Measurements from ENCODE around the gene LCN1. TPM values are rescaled to one million over a fixed set of nuclear protein-coding genes. Genes with fewer than 3 reads are reported as not detected.

LCN1 gene
- total RNA-seq, 4 donors from 2014 or later: not detected

GRCh38 chr9:135499326-135500070 is 21.7 kb upstream of the LCN1 start:
- 0% methylated on average over 5 to 9 of the region's 58 CpGs for WGBS, 2 donors (ENCODE audit: low coverage in 1 of 2)
- peak; percentile 86 for ATAC-seq

GRCh38 chr9:135500071-135500524 is 21.1 kb upstream of the LCN1 start:
- peak overlapping the region in 3 of 4 donors; percentile 83 to 88 (median 86) for H3K27ac ChIP-seq
- TF ChIP-seq POLR2AphosphoS5 (IDR thresholded peaks at IDR 0.05): no peak
- no peak for TF ChIP-seq CTCF (IDR thresholded peaks at IDR 0.05)
- TF ChIP-seq EP300 (IDR thresholded peaks at IDR 0.05): no peak
- no peak for TF ChIP-seq POLR2A (IDR thresholded peaks at IDR 0.05)
- no peaks in the 10 kb centered on the region for H3K27me3 ChIP-seq
- peak; percentile 38 for ATAC-seq
- H3K4me1 ChIP-seq: peaks cover 2 to 40% (median 15%) of the 10 kb centered on the region in 3 donors
- peak overlapping the region; percentile 71 to 98 for H3K4me3 ChIP-seq
- peaks cover 0 to 36% of the 10 kb centered on the region in 2 donors for H3K36me3 ChIP-seq
- no peaks in the 10 kb centered on the region for H3K9me3 ChIP-seq
- WGBS, 2 donors (ENCODE audit: low coverage in 1 of 2): 0% methylated on average over 3 to 7 of the region's 29 CpGs

More at GRCh38 chr9:135499326-135500070, 21.7 kb upstream of the LCN1 start:
- TF ChIP-seq POLR2A (IDR thresholded peaks at IDR 0.05) (no peak), POLR2AphosphoS5 (IDR thresholded peaks at IDR 0.05) (peak; percentile 16)
- H3K9me3 ChIP-seq: no peaks in the 10 kb centered on the region
- no peaks in the 10 kb centered on the region for H3K27me3 ChIP-seq
- peaks cover 2 to 35% (median 15%) of the 10 kb centered on the region in 3 donors for H3K4me1 ChIP-seq
- peaks cover 0 to 30% of the 10 kb centered on the region in 2 donors for H3K36me3 ChIP-seq
- peak overlapping the region; percentile 71 to 98 for H3K4me3 ChIP-seq
- peak overlapping the region in 3 of 4 donors; percentile 83 to 88 (median 86) for H3K27ac ChIP-seq

GRCh38 chr9:135500525-135501260 is 20.5 kb upstream of the LCN1 start, which contains the start of gene MRPS2:
Gene MRPS2 (plus strand): TSS chr9:135500682. CDS start chr9:135500711, 29 bp downstream.
- H3K27me3 ChIP-seq: no peaks in the 10 kb centered on the region
- ATAC-seq: peak; percentile 96
- peak within 1 kb of the TSS; percentile 71 to 98 for H3K4me3 ChIP-seq
- H3K36me3 ChIP-seq: peaks cover 0 to 42% of the 10 kb centered on the region in 2 donors
- peaks cover 2 to 40% (median 15%) of the 10 kb centered on the region in 3 donors for H3K4me1 ChIP-seq
- H3K9me3 ChIP-seq: no peaks in the 10 kb centered on the region
- peak within 1 kb of the TSS; percentile 10 to 88 (median 84) for H3K27ac ChIP-seq
- no CpG with 5 or more reads among the region's 92 CpGs for WGBS, 2 donors (ENCODE audit: low coverage in 1 of 2)
- TF ChIP-seq EP300 (IDR thresholded peaks at IDR 0.05) (no peak), CTCF (IDR thresholded peaks at IDR 0.05) (peak in 3 of 4 experiments; percentile 79 to 97 (median 87)), POLR2AphosphoS5 (IDR thresholded peaks at IDR 0.05) (peak; percentile 57), POLR2A (IDR thresholded peaks at IDR 0.05) (peak; percentile 30 to 34)

- peak overlapping the region; percentile 71 to 98 for H3K4me3 ChIP-seq
- TF ChIP-seq EP300 (IDR thresholded peaks at IDR 0.05): no peak
- peak in 1 of 2 donors; percentile 24 for TF ChIP-seq POLR2A (IDR thresholded peaks at IDR 0.05)
- peak overlapping the region in 3 of 4 donors; percentile 83 to 88 (median 86) for H3K27ac ChIP-seq
- no peak for ATAC-seq
- 60 to 64% methylated on average over 1 to 5 of the region's 38 CpGs for WGBS, 2 donors (ENCODE audit: low coverage in 1 of 2)
- peaks cover 0 to 43% of the 10 kb centered on the region in 2 donors for H3K36me3 ChIP-seq
- no peaks in the 10 kb centered on the region for H3K27me3 ChIP-seq
- H3K9me3 ChIP-seq: no peaks in the 10 kb centered on the region
- H3K4me1 ChIP-seq: peaks cover 2 to 40% (median 15%) of the 10 kb centered on the region in 3 donors
Measured at GRCh38 chr9:135501261-135502167, 19.7 kb upstream of the LCN1 start.

- H3K27ac ChIP-seq: no peak overlapping the region
- no peaks in the 10 kb centered on the region for H3K9me3 ChIP-seq
- H3K4me3 ChIP-seq: peak overlapping the region in 1 of 2 donors; percentile 98
- H3K36me3 ChIP-seq: peaks cover 0 to 43% of the 10 kb centered on the region in 2 donors
- H3K27me3 ChIP-seq: no peaks in the 10 kb centered on the region
- H3K4me1 ChIP-seq: peaks cover 2 to 40% (median 15%) of the 10 kb centered on the region in 3 donors
- no peak for TF ChIP-seq POLR2AphosphoS5 (IDR thresholded peaks at IDR 0.05)
- TF ChIP-seq POLR2A (IDR thresholded peaks at IDR 0.05): no peak
- TF ChIP-seq CTCF (IDR thresholded peaks at IDR 0.05): no peak
- no peak for TF ChIP-seq EP300 (IDR thresholded peaks at IDR 0.05)
- no peak for ATAC-seq
- WGBS, 2 donors (ENCODE audit: low coverage in 1 of 2): 79 to 85% methylated on average over 5 to 7 of the region's 15 CpGs
Measured at GRCh38 chr9:135502168-135502872, 18.9 kb upstream of the LCN1 start.

Measured in gastroesophageal sphincter (tissue), 4 donors.